ENCODE measurements around the gene GPS1.

GPS1 gene

DNA sequence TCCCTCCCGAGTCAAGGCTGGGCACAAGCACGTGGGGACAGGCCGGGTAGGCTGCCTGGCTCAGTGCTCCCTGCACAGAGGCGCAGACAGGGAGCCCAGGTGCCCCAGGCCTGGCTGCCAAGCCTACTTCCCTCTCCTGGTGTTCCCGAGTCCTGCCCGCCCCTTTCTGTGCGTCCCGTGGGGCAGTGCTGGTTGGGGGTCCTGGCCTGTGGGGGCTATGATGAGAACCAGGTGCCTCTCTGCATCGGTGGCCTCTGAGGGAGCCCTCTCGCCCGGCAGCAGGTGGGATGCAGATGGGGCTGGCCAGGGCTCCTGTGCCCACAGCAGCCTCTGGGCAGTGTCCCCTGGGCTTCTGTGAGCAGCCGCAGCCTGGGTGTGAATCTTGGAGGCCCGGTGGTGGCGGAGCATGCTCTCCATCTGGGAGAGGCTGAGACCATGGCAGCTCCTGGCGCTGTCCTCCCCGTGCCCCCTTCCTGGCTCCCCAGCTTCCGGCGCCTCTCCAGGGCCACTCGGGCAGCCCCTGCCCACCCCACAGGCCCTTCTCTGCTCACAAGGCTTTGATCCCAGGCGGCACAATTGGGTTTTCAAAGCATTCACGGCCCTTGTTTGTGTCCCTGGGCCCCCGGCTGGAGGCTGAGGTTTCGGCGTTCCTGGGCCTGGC, 36.3 kb upstream of the GPS1 start:
- Histone ChIP-seq H3K27ac (ENCODE audit: low read depth, low read length) (no peak overlapping the region), H3K4me1 (ENCODE audit: control insufficient read depth, low read length) (peaks cover 9% of the 10 kb centered on the region), H3K4me2 (ENCODE audit: low read length) (no peak overlapping the region), H3K4me3 (ENCODE audit: low read length) (no peak overlapping the region), H3K79me2 (ENCODE audit: control insufficient read depth, low read length) (0 out of 2 replicates have a peak, but pooled peaks cover 2% of the 10 kb centered on the region), H3K9me2 (replicated peaks; ENCODE audit: control insufficient read depth, low read length) (no peaks in the 10 kb centered on the region), H3F3A (ENCODE audit: control insufficient read depth, insufficient read depth) (peaks cover 3% of the 10 kb centered on the region; the same call in 1 of the 2 replicates), H3K9me3 (ENCODE audit: control insufficient read depth, insufficient read depth, low read length) (no peaks in the 10 kb centered on the region), H3K36me3 (ENCODE audit: control insufficient read depth, low read length) (peaks cover 7% of the 10 kb centered on the region), H3K27me3 (ENCODE audit: control insufficient read depth, low read length) (no peaks in the 10 kb centered on the region), H4K20me1 (ENCODE audit: control insufficient read depth, insufficient read depth, low read depth, low read length) (peaks cover 6% of the 10 kb centered on the region; the same call in 1 of the 2 replicates)
- TF ChIP-seq, protein P1, sequence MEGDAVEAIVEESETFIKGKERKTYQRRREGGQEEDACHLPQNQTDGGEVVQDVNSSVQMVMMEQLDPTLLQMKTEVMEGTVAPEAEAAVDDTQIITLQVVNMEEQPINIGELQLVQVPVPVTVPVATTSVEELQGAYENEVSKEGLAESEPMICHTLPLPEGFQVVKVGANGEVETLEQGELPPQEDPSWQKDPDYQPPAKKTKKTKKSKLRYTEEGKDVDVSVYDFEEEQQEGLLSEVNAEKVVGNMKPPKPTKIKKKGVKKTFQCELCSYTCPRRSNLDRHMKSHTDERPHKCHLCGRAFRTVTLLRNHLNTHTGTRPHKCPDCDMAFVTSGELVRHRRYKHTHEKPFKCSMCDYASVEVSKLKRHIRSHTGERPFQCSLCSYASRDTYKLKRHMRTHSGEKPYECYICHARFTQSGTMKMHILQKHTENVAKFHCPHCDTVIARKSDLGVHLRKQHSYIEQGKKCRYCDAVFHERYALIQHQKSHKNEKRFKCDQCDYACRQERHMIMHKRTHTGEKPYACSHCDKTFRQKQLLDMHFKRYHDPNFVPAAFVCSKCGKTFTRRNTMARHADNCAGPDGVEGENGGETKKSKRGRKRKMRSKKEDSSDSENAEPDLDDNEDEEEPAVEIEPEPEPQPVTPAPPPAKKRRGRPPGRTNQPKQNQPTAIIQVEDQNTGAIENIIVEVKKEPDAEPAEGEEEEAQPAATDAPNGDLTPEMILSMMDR (IDR thresholded peaks at IDR 0.05; ENCODE audit: low read depth, low read length, poor library complexity, severe bottlenecking): no peak

DNA sequence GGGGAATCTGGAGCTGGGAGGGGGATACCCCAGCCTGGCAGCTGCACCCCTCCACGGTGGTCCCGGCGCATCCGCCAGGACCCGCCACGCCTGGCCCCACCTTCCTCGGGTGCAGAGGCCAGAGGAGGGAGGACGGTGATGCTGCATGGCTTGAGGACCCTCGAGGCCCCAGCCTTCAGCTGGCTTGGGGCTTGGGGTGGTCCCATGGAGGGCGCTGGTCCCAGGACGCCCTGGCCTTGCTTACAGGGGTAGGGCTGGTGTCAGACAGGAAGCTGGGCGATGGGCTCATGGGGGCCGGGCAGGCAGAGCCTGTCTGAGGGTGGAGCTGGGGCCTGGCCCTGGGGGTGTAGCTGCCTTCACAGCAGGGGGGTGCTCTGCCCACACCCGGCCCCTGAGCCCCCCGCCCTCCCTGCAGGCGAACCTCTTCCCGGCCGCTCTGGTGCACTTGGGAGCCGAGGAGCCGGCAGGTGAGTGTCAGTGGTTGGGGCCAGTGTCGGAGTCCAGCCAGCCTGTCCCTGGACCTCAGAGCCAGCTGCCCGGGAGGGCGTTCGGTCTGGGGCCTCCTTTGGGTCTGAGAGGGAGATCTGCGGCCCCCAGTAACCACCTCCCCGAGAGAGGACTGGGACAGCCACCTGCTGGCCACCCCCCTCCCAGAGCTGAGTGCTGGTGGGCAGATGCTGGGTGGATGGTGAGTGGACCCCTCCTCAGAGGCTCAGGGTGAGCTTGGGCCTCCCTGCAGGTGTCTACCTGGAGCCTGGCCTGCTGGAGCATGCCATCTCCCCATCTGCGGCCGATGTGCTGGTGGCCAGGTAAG, 35.4 kb upstream of the GPS1 start:
- no peak overlapping the region for H3K4me2 ChIP-seq (ENCODE audit: low read length)
- H3K9me2 ChIP-seq (replicated peaks; ENCODE audit: control insufficient read depth, low read length): no peaks in the 10 kb centered on the region
- H3K36me3 ChIP-seq (ENCODE audit: control insufficient read depth, low read length): peaks cover 7% of the 10 kb centered on the region
- H3K4me3 ChIP-seq (ENCODE audit: low read length): no peak overlapping the region
- H4K20me1 ChIP-seq (ENCODE audit: control insufficient read depth, insufficient read depth, low read depth, low read length): peaks cover 8% of the 10 kb centered on the region; the same call in 1 of the 2 replicates
- no peaks in the 10 kb centered on the region for H3K9me3 ChIP-seq (ENCODE audit: control insufficient read depth, insufficient read depth, low read length)
- no peak overlapping the region for H3K27ac ChIP-seq (ENCODE audit: low read depth, low read length)
- no peak for TF ChIP-seq EZH2phosphoT487 (IDR thresholded peaks at IDR 0.05; ENCODE audit: borderline replicate concordance, low read length)
- TF ChIP-seq, protein P1 (IDR thresholded peaks at IDR 0.05; ENCODE audit: low read depth, low read length, poor library complexity, severe bottlenecking): no peak
- H3K79me2 ChIP-seq (ENCODE audit: control insufficient read depth, low read length): peaks cover 10% of the 10 kb centered on the region; the same call in 1 of the 2 replicates
- H3K4me1 ChIP-seq (ENCODE audit: control insufficient read depth, low read length): peaks cover 15% of the 10 kb centered on the region
- no peaks in the 10 kb centered on the region for H3K27me3 ChIP-seq (ENCODE audit: control insufficient read depth, low read length)
- peaks cover 3% of the 10 kb centered on the region; the same call in 1 of the 2 replicates for H3F3A ChIP-seq (ENCODE audit: control insufficient read depth, insufficient read depth)

DNA sequence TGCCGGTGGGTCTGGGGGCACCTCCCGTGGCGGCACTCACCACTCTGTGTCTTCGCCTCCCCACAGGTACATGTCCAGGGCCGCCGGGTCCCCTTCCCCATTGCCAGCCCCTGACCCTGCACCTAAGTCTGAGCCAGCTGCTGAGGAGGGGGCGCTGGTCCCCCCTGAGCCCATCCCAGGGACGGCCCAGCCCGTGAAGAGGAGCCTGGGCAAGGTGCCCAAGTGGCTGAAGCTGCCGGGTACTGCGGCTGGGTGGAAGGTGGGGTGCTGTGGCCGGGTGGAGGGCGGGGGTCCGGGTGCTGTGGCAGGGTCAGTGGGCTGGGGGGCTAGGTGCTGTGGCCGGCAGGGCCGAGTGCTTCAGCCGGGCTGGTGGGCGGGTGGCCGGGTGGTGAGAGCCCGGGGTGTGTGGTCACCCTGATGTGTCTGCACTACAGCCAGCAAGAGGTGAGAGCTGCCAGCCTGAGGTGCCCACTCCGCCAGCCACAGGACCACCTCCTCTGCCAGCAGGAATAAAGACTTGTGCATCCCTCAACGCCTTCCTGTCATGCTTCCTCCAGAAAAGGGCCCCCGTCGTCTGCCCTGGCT, 34.7 kb upstream of the GPS1 start:
- Histone ChIP-seq H3F3A (ENCODE audit: control insufficient read depth, insufficient read depth) (peaks cover 3% of the 10 kb centered on the region; the same call in 1 of the 2 replicates), H3K4me3 (ENCODE audit: low read length) (no peak overlapping the region), H3K79me2 (ENCODE audit: control insufficient read depth, low read length) (peaks cover 17% of the 10 kb centered on the region), H3K4me2 (ENCODE audit: low read length) (no peak overlapping the region), H3K4me1 (ENCODE audit: control insufficient read depth, low read length) (peaks cover 22% of the 10 kb centered on the region), H3K27ac (ENCODE audit: low read depth, low read length) (no peak overlapping the region), H3K36me3 (ENCODE audit: control insufficient read depth, low read length) (peaks cover 7% of the 10 kb centered on the region), H3K9me2 (replicated peaks; ENCODE audit: control insufficient read depth, low read length) (no peaks in the 10 kb centered on the region), H3K27me3 (ENCODE audit: control insufficient read depth, low read length) (no peaks in the 10 kb centered on the region), H4K20me1 (ENCODE audit: control insufficient read depth, insufficient read depth, low read depth, low read length) (peaks cover 8% of the 10 kb centered on the region; the same call in 1 of the 2 replicates), H3K9me3 (ENCODE audit: control insufficient read depth, insufficient read depth, low read length) (no peaks in the 10 kb centered on the region)
- no peak for TF ChIP-seq EZH2phosphoT487 (IDR thresholded peaks at IDR 0.05; ENCODE audit: borderline replicate concordance, low read length)
- TF ChIP-seq, protein P1 (IDR thresholded peaks at IDR 0.05; ENCODE audit: low read depth, low read length, poor library complexity, severe bottlenecking): no peak

Measured in DOHH2 (cell line).